ENCODE measurements around the gene PDGFB.

PDGFB gene

DNA sequence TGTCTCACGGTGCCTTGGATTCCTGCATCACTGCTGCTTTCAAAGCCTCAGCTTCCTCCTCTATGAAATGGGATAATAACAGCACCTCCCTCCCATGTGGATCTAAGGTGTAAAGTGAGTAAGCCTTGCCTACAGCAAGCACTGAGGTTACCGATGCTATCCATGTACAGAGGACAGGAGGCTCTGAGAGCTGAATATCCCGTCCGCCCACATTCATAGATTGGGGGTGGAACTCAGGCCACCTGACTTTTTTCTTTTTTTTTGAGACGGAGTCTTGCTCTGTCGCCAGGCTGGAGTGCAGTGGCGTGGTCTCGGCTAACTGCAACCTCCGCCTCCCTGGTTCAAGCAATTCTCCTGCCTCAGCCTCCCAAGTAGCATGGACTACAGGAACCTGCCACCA, 12.5 kb downstream of the PDGFB start:
- no peak for DNase-seq (ENCODE audit: low read depth)
- H3K4me3 ChIP-seq (ENCODE audit: control insufficient read depth, low read depth, low read length) = no peak overlapping the region
- TF ChIP-seq, protein P1, sequence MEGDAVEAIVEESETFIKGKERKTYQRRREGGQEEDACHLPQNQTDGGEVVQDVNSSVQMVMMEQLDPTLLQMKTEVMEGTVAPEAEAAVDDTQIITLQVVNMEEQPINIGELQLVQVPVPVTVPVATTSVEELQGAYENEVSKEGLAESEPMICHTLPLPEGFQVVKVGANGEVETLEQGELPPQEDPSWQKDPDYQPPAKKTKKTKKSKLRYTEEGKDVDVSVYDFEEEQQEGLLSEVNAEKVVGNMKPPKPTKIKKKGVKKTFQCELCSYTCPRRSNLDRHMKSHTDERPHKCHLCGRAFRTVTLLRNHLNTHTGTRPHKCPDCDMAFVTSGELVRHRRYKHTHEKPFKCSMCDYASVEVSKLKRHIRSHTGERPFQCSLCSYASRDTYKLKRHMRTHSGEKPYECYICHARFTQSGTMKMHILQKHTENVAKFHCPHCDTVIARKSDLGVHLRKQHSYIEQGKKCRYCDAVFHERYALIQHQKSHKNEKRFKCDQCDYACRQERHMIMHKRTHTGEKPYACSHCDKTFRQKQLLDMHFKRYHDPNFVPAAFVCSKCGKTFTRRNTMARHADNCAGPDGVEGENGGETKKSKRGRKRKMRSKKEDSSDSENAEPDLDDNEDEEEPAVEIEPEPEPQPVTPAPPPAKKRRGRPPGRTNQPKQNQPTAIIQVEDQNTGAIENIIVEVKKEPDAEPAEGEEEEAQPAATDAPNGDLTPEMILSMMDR (conservative IDR thresholded peaks at IDR 0.05; ENCODE audit: control insufficient read depth, insufficient read depth, low read depth, low read length) = no peak

GRCh38 chr22:39231197-39231950, 13.4 kb downstream of the PDGFB start:
- TF ChIP-seq, protein P1 (conservative IDR thresholded peaks at IDR 0.05; ENCODE audit: control insufficient read depth, insufficient read depth, low read depth, low read length) = no peak
- no peak for DNase-seq (ENCODE audit: low read depth)
- H3K4me3 ChIP-seq (ENCODE audit: control insufficient read depth, low read depth, low read length) = no peak overlapping the region

- TF ChIP-seq, protein P1 (conservative IDR thresholded peaks at IDR 0.05; ENCODE audit: control insufficient read depth, insufficient read depth, low read depth, low read length) = no peak
- no peak overlapping the region for H3K4me3 ChIP-seq (ENCODE audit: control insufficient read depth, low read depth, low read length)
- DNase-seq (ENCODE audit: low read depth) = no peak
Measured at GRCh38 chr22:39230261-39231196, 14.3 kb downstream of the PDGFB start.

GRCh38 chr22:39229688-39230260, 15.0 kb downstream of the PDGFB start:
- TF ChIP-seq, protein P1 (conservative IDR thresholded peaks at IDR 0.05; ENCODE audit: control insufficient read depth, insufficient read depth, low read depth, low read length) = no peak
- no peak for DNase-seq (ENCODE audit: low read depth)

GRCh38 chr22:39229075-39229474, 15.7 kb downstream of the PDGFB start:
- no peak overlapping the region for H3K4me3 ChIP-seq (ENCODE audit: control insufficient read depth, low read depth, low read length)
- TF ChIP-seq, protein P1 (conservative IDR thresholded peaks at IDR 0.05; ENCODE audit: control insufficient read depth, insufficient read depth, low read depth, low read length) = no peak
- no peak for DNase-seq (ENCODE audit: low read depth)

More at GRCh38 chr22:39229688-39230260, 15.0 kb downstream of the PDGFB start:
- no peak overlapping the region for H3K4me3 ChIP-seq (ENCODE audit: control insufficient read depth, low read depth, low read length)

DNA sequence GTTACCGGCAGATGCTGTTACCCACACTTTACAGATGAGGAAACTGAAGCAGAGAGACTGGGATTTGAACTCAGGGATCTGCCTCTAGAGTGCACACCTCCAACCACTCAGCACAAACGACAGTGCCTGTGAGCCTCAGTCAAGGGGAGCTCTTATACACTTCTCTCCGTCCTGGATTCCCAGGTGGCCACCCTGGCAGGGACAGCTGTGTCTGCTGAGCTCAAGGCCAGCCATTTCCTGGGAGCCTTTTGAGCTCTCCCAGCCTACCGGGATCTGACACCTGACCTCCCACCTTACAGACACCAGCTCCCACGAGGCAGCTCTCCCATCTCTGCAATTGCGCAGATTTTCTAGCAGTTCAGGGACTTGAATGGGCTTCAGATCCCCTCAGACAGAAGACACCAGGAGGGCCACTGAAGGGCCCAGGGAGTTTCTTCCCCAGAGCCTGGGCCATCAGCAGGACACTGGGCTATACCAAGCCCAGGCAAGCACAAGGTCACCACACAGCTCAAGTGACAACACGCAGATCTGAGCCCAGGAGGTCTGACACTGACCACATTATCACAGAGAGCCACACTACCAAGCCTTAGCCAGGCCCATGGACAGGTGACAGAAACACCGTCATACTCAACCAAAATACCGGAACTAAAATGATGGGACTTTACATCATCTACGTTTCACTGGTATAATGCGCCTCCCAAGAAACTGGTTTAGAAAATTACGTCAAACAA, 17.1 kb downstream of the PDGFB start:
- TF ChIP-seq, protein P1 (conservative IDR thresholded peaks at IDR 0.05; ENCODE audit: control insufficient read depth, insufficient read depth, low read depth, low read length) = no peak
- H3K4me3 ChIP-seq (ENCODE audit: control insufficient read depth, low read depth, low read length) = no peak overlapping the region
- no peak for DNase-seq (ENCODE audit: low read depth)
